Parathyroid adenoma (tissue), 2 donors: Measurements from ENCODE around the gene MRPL22.

Source experiments
- H2AFZ ChIP-seq: fragments of 300-600 bp; sonication (generic); one replicate; pipeline ENCODE4 v1.7.0; 2017; ENCODE audit warnings: antibody characterized with exemption, mild to moderate bottlenecking
- H3K27ac ChIP-seq: fragments of 300-600 bp; sonication (generic); one replicate; pipeline ENCODE4 v1.7.0; 2017
- H3K27me3 ChIP-seq: fragments of 300-600 bp; sonication (generic); one replicate; pipeline ENCODE4 v1.7.0; 2017; ENCODE audit warnings: low read length; ENCODE audit not compliant: control insufficient read depth, insufficient read depth
- H3K36me3 ChIP-seq: fragments of 300-600 bp; sonication (generic); one replicate; pipeline ENCODE4 v1.7.0; 2017; ENCODE audit warnings: low read length; ENCODE audit not compliant: control insufficient read depth, insufficient read depth
- H3K4me1 ChIP-seq: fragments of 300-600 bp; sonication (generic); one replicate; pipeline ENCODE4 v1.7.0; 2017; ENCODE audit warnings: control low read depth
- H3K4me2 ChIP-seq: fragments of 300-600 bp; sonication (generic); one replicate; pipeline ENCODE4 v1.7.0; 2017; ENCODE audit warnings: low read length
- H3K4me3 ChIP-seq: fragments of 300-600 bp; sonication (generic); one replicate; pipeline ENCODE4 v1.7.0; 2017; ENCODE audit warnings: low read depth, low read length
- H3K79me2 ChIP-seq: fragments of 300-600 bp; sonication (generic); one replicate; pipeline ENCODE4 v1.7.0; 2017; ENCODE audit warnings: control low read depth
- H3K9ac ChIP-seq: fragments of 300-600 bp; sonication (generic); one replicate; pipeline ENCODE4 v1.7.0; 2017; ENCODE audit warnings: mild to moderate bottlenecking
- H3K9me3 ChIP-seq: fragments of 300-600 bp; sonication (generic); one replicate; pipeline ENCODE4 v1.7.0; 2017; ENCODE audit warnings: low read length; ENCODE audit not compliant: control insufficient read depth
- TF ChIP-seq, protein P1 (sequence below): fragments of 300-600 bp; sonication (generic); IDR thresholded peaks from one replicate; pipeline ENCODE4 v1.7.0; 2017; ENCODE audit warnings: antibody characterized with exemption, mild to moderate bottlenecking
- donor health status: primary hyperparathyroidism.

Gene MRPL22

DNA sequence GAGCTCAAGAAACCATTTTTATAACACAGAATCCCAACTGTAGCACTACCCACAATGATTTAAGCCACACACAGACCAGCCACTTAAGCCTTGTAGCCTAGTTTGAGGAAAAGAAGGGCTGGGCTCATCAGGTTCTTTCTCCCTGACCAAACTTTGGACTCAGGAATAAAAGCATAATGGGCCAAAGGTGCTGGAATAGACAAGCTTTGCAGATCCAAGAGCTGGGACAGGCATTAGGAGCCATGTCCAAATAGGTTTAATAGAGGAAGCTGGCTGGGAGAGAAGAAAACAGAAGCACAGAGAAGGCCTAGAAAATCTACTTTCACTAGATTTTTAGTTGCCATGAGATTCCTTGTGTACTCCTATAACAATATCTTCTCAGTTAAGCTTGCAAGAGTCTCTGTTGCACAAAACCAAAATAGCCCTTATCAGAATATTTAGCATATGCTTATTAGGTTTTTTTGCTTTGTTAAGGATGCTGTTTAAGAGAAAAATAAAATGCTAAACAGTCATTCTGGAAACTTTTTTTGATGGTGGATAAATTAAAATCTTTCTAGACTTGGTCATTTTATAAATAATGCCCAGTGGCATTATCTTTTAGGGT, 44.2 kb upstream of the MRPL22 start:
- no peak overlapping the region for H3K4me2 ChIP-seq
- no peaks in the 10 kb centered on the region for H3K9me3 ChIP-seq
- H3K36me3 ChIP-seq: no peaks in the 10 kb centered on the region
- no peak overlapping the region for H2AFZ ChIP-seq
- TF ChIP-seq, protein P1, sequence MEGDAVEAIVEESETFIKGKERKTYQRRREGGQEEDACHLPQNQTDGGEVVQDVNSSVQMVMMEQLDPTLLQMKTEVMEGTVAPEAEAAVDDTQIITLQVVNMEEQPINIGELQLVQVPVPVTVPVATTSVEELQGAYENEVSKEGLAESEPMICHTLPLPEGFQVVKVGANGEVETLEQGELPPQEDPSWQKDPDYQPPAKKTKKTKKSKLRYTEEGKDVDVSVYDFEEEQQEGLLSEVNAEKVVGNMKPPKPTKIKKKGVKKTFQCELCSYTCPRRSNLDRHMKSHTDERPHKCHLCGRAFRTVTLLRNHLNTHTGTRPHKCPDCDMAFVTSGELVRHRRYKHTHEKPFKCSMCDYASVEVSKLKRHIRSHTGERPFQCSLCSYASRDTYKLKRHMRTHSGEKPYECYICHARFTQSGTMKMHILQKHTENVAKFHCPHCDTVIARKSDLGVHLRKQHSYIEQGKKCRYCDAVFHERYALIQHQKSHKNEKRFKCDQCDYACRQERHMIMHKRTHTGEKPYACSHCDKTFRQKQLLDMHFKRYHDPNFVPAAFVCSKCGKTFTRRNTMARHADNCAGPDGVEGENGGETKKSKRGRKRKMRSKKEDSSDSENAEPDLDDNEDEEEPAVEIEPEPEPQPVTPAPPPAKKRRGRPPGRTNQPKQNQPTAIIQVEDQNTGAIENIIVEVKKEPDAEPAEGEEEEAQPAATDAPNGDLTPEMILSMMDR: no peak
- H3K9ac ChIP-seq: no peak overlapping the region
- H3K4me1 ChIP-seq: peaks cover 3% of the 10 kb centered on the region
- no peaks in the 10 kb centered on the region for H3K79me2 ChIP-seq
- no peak overlapping the region for H3K27ac ChIP-seq
- no peaks in the 10 kb centered on the region for H3K27me3 ChIP-seq
- no peak overlapping the region for H3K4me3 ChIP-seq

DNA sequence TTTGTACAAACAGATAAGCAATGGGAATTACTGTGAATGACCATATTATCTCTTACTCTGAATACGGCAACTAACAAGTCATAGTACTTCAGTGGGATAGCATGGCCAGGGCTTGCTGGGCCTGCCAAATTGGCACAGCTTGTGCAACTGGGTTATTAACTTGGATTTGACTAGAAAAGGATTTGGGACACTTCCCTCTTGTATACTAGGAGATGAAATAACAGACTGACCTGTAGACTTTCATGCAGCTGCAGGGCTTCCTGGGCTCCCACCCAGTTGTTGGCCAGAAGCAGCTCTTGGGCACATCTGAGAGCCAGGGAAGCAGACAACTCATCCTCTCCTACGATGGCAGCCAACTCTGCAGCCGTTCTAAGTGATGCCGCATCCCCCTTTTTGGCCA, 42.7 kb upstream of the MRPL22 start:
- no peaks in the 10 kb centered on the region for H3K36me3 ChIP-seq
- H3K9me3 ChIP-seq: no peaks in the 10 kb centered on the region
- H3K4me1 ChIP-seq: peaks cover 3% of the 10 kb centered on the region
- H3K79me2 ChIP-seq: no peaks in the 10 kb centered on the region
- H3K27ac ChIP-seq: no peak overlapping the region
- TF ChIP-seq, protein P1: no peak
- H3K9ac ChIP-seq: no peak overlapping the region
- no peak overlapping the region for H3K4me2 ChIP-seq
- H3K27me3 ChIP-seq: no peaks in the 10 kb centered on the region
- H3K4me3 ChIP-seq: no peak overlapping the region
- no peak overlapping the region for H2AFZ ChIP-seq

DNA sequence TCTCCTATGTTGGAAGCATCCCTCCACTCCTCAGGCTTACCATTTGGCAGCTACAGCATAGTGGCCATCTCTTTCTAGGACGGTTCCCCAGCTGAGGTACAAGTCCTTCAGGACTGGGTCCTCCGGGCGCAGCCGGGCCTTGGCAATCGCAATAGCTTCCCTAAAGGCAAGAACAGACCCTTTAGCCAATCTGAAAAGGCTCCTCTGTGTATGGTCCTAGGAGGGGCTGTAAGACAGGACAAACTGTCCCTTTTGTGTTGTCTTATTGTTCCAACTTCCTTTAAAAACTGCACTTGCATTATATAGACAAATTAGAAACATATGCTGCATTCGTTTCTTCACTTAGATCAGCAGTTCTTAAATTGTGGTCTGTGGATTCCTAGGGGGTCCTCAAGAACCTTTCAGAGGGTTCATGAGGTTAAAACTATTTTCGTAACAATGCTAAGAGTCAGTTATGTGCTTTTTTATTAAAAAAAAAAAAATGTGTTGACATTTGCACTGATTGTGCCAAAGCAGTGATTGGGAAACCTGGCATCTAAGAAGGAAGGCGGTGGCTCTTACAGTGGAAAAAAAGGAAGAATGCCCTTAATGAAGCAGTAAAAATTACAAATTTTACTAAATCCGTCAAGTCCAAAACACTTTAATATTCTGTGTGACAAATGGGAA, 41.6 kb upstream of the MRPL22 start:
- no peak overlapping the region for H3K27ac ChIP-seq
- no peaks in the 10 kb centered on the region for H3K36me3 ChIP-seq
- H3K79me2 ChIP-seq: no peaks in the 10 kb centered on the region
- TF ChIP-seq, protein P1: no peak
- no peak overlapping the region for H3K4me2 ChIP-seq
- no peaks in the 10 kb centered on the region for H3K27me3 ChIP-seq
- no peak overlapping the region for H3K4me3 ChIP-seq
- H2AFZ ChIP-seq: no peak overlapping the region
- H3K9ac ChIP-seq: no peak overlapping the region
- H3K4me1 ChIP-seq: peaks cover 3% of the 10 kb centered on the region
- no peaks in the 10 kb centered on the region for H3K9me3 ChIP-seq

DNA sequence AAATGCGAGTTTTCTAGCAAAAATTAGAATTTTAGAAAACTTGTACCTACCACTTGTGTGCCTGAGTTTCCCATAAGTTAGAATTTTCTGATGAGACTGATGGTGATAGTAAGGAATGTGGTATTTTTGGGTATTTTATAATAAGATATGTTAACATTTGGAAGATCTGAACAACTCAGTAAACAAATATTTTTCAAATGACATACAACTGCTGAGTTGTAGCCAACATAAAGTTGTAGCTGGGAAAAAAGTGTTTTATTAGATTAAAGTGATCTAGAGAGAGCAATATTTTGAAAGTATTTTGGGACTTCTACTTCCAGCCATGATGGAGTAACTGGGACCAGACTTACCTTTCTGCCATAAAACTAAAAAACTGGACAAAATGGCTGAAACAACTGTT, 40.8 kb upstream of the MRPL22 start:
- H3K27ac ChIP-seq: no peak overlapping the region
- no peak overlapping the region for H3K4me3 ChIP-seq
- no peak overlapping the region for H3K4me2 ChIP-seq
- no peak overlapping the region for H3K9ac ChIP-seq
- no peaks in the 10 kb centered on the region for H3K9me3 ChIP-seq
- no peaks in the 10 kb centered on the region for H3K79me2 ChIP-seq
- TF ChIP-seq, protein P1: no peak
- H2AFZ ChIP-seq: no peak overlapping the region
- no peaks in the 10 kb centered on the region for H3K36me3 ChIP-seq
- no peaks in the 10 kb centered on the region for H3K27me3 ChIP-seq
- H3K4me1 ChIP-seq: peaks cover 3% of the 10 kb centered on the region

DNA sequence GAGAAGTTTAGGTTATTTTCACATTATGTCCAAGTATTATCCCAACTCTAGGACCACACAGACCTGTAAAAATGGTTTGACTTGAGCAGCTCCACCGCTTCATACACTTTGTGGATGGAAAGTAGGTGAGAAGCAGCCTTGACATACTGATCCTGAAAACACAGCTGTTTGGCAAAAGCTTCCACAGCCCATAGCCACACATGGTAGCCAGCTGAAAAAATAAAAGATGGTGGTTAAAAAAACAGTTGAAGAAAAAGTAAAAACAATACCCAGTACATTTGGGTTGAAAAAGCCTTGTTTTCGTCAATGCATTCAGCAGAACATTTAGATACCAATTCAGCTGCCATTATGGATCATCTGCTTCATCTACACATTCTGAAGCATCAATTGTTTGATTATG, 39.6 kb upstream of the MRPL22 start:
- H3K27ac ChIP-seq: no peak overlapping the region
- H3K27me3 ChIP-seq: no peaks in the 10 kb centered on the region
- no peak overlapping the region for H3K9ac ChIP-seq
- H2AFZ ChIP-seq: no peak overlapping the region
- H3K9me3 ChIP-seq: no peaks in the 10 kb centered on the region
- no peaks in the 10 kb centered on the region for H3K36me3 ChIP-seq
- H3K4me3 ChIP-seq: no peak overlapping the region
- no peaks in the 10 kb centered on the region for H3K79me2 ChIP-seq
- H3K4me2 ChIP-seq: no peak overlapping the region
- TF ChIP-seq, protein P1: no peak
- H3K4me1 ChIP-seq: peaks cover 3% of the 10 kb centered on the region
